ENCODE data around the gene EZR.
A peak's percentile ranks its signal among the peaks of the same experiment; 100 is the strongest.

The EZR gene

DNA sequence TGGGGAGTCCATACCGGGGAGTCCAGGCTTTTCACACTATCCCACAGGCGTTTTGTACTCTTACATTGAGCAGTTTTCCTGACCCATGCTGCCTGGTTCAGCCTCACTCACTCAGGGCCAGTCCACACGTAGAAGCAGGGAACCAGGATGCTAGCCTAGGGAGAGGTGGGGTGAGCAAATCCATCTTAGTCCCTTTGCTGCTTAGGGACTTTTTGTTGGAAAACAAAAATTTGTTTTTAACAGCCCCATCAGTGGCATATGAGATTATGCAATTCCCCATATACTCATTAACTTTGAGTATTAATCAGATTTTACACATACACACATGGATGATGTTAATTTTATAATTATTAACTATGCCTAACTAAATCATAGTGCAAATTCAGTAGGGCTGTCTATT lies 84.2 kb downstream of the EZR start:
- Mint-ChIP-seq H3K4me1 (ENCODE audit: low read depth) (peaks cover 11% of the 10 kb centered on the region), H3K36me3 (ENCODE audit: low read depth) (peaks cover 74% of the 10 kb centered on the region), H3K4me3 (no peak overlapping the region), H3K27me3 (ENCODE audit: low read depth) (no peaks in the 10 kb centered on the region), H3K9me3 (peaks cover 14% of the 10 kb centered on the region), H3K27ac (no peak overlapping the region)
- no peak for DNase-seq (ENCODE audit: low spot score)

DNA sequence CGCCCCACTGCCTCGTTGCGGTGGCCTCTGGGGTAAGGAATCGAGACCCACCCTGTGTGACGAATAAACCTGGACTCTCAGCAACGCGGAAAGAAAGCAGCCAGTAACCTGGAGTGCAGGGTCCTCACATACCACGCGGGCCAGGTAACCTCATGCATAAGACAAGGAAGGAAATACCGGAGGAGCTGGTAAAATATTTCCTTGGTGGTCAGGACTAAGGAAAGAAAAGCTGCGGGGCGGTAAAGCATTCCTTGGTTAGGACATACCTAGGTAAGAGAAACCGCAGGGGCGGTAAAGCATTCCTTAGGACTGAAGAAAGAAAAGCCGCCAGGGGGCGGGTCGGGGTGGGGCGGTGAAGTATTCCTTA lies 88.6 kb downstream of the EZR start:
- H3K4me3 Mint-ChIP-seq, result no peak overlapping the region
- no peak overlapping the region for H3K27ac Mint-ChIP-seq
- DNase-seq (ENCODE audit: low spot score), result no peak
- H3K9me3 Mint-ChIP-seq, result peaks cover 3% of the 10 kb centered on the region
- H3K4me1 Mint-ChIP-seq (ENCODE audit: low read depth), result peaks cover 9% of the 10 kb centered on the region
- peaks cover 74% of the 10 kb centered on the region for H3K36me3 Mint-ChIP-seq (ENCODE audit: low read depth)
- H3K27me3 Mint-ChIP-seq (ENCODE audit: low read depth), result no peaks in the 10 kb centered on the region

DNA sequence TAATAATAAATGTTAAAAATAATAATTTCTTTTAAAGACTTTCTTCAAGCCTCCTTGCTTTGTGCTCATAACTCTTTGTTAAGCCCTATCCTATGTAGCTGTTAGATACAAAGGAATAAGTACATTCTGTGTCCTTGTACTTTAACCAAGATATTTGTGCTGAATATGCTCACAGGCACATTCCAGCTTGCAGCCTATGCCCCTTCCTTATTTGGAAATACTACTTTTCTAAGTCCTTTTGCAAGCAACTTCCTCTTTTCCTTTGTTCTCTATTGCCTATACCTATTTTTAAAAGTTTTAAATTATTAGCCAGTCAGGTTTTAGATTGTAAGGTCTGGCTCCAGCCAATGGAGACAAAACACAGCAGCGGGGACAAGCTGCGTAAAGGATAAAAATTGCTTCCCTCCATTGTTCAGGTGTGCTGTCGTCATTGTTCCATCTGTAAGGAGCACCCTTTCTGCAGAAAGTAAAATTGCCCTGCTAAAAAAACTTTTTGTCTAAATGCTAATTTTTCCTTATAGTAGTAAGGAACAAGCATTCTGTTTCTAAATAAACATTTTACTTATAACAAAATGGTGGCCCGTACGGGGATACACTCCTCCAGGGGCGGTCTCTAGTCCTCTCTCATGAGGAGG lies 89.1 kb downstream of the EZR start:
- H3K9me3 Mint-ChIP-seq, result peaks cover 3% of the 10 kb centered on the region
- H3K4me1 Mint-ChIP-seq (ENCODE audit: low read depth), result peaks cover 7% of the 10 kb centered on the region
- no peak for DNase-seq (ENCODE audit: low spot score)
- no peak overlapping the region for H3K27ac Mint-ChIP-seq
- peaks cover 76% of the 10 kb centered on the region for H3K36me3 Mint-ChIP-seq (ENCODE audit: low read depth)
- H3K4me3 Mint-ChIP-seq, result no peak overlapping the region
- H3K27me3 Mint-ChIP-seq (ENCODE audit: low read depth), result no peaks in the 10 kb centered on the region

- Mint-ChIP-seq H3K36me3 (ENCODE audit: low read depth) (peaks cover 63% of the 10 kb centered on the region), H3K9me3 (peaks cover 3% of the 10 kb centered on the region), H3K4me1 (ENCODE audit: low read depth) (peaks cover 9% of the 10 kb centered on the region), H3K27ac (no peak overlapping the region), H3K27me3 (ENCODE audit: low read depth) (no peaks in the 10 kb centered on the region), H3K4me3 (no peak overlapping the region)
- DNase-seq (ENCODE audit: low spot score), result no peak
These were observed 93.5 kb downstream of the EZR start for GRCh38 chr6:158725704-158726103.

GRCh38 chr6:158722176-158722729 lies 96.9 kb downstream of the EZR start:
- Mint-ChIP-seq H3K9me3 (no peaks in the 10 kb centered on the region), H3K27ac (no peak overlapping the region), H3K4me1 (ENCODE audit: low read depth) (peaks cover 36% of the 10 kb centered on the region), H3K4me3 (no peak overlapping the region), H3K27me3 (ENCODE audit: low read depth) (no peaks in the 10 kb centered on the region), H3K36me3 (ENCODE audit: low read depth) (peaks cover 66% of the 10 kb centered on the region)
- DNase-seq (ENCODE audit: low spot score), result no peak

GRCh38 chr6:158718461-158719046 lies 100.6 kb downstream of the EZR start:
- DNase-seq (ENCODE audit: low spot score), result no peak
- Mint-ChIP-seq H3K27me3 (ENCODE audit: low read depth) (no peaks in the 10 kb centered on the region), H3K4me3 (no peak overlapping the region), H3K36me3 (ENCODE audit: low read depth) (peaks cover 63% of the 10 kb centered on the region), H3K27ac (peak overlapping the region; percentile 39), H3K4me1 (ENCODE audit: low read depth) (peaks cover 49% of the 10 kb centered on the region), H3K9me3 (no peaks in the 10 kb centered on the region)

- Mint-ChIP-seq H3K36me3 (ENCODE audit: low read depth) (peaks cover 65% of the 10 kb centered on the region), H3K9me3 (no peaks in the 10 kb centered on the region), H3K27me3 (ENCODE audit: low read depth) (no peaks in the 10 kb centered on the region), H3K27ac (peak overlapping the region; percentile 86), H3K4me3 (peak overlapping the region; percentile 47), H3K4me1 (ENCODE audit: low read depth) (peaks cover 53% of the 10 kb centered on the region)
- no peak for DNase-seq (ENCODE audit: low spot score)
These were observed 101.5 kb downstream of the EZR start for GRCh38 chr6:158717341-158718330.

All from T-helper 2 cell treated with Interferon-gamma antibody and Interleukin-4, amounts not matched to agents 5 μg/mL and 100 μg/mL, for 36 hours (primary cell).